Cardiac muscle cell (in vitro differentiated cells and primary cell): ENCODE results near the gene GARIN5A. TPM values are rescaled to one million over a fixed set of nuclear protein-coding genes. Genes with fewer than 3 reads are reported as not detected.

Source experiments
- DNase-seq, 2 donors: peaks; one replicate each; pipeline versions ENCODE4 v3.0.0 to v3.0.0-alpha.2; 2010 to 2017; ENCODE audit warnings: low read depth in 1 of 2, low spot score in 1 of 2
- H3K27ac ChIP-seq: fragments of 200-600 bp; sonication (generic); 2 replicates; pipeline ENCODE4 v1.5.1; 2016
- H3K27me3 ChIP-seq: fragments of 200-600 bp; sonication (generic); 2 replicates; pipeline ENCODE4 v1.6.0; 2016; ENCODE audit warnings: control low read depth
- H3K36me3 ChIP-seq: fragments of 200-600 bp; sonication (generic); 2 replicates; pipeline ENCODE4 v1.5.1; 2016; ENCODE audit warnings: control low read depth
- H3K4me1 ChIP-seq: fragments of 200-600 bp; sonication (generic); 2 replicates; pipeline ENCODE4 v1.8.1; 2017; ENCODE audit warnings: low read depth, mild to moderate bottlenecking, mixed run types
- H3K4me3 ChIP-seq: fragments of 200-600 bp; sonication (generic); 2 replicates; pipeline ENCODE4 v1.5.1; 2016; ENCODE audit warnings: mild to moderate bottlenecking
- H3K9me3 ChIP-seq: fragments of 200-600 bp; sonication (generic); 2 replicates; pipeline ENCODE4 v1.5.1; 2017; ENCODE audit warnings: low read depth, mild to moderate bottlenecking, control low read depth
- polyA plus RNA-seq: library from polyadenylated mRNA; unstranded; fragments of >200 nt; fragmentation: Nextera tagmentation; extraction: Ambion mirVana; gene quantifications from 2 replicates; pipeline ENCODE4 v1.2.1, GENCODE V29; 2016
- total RNA-seq: library from RNA; depleted of rRNA; stranded (reverse); fragments of >200 nt; gene quantifications from 2 replicates; pipeline ENCODE4 v1.2.3, GENCODE V29; 2016
- TF ChIP-seq, protein P1 (sequence below): IDR thresholded peaks from 2 replicates; pipeline ENCODE4 v1.5.1; 2012; ENCODE audit warnings: low read depth, mild to moderate bottlenecking, low read length

The GARIN5A gene
- total and polyA plus RNA-seq, 2 experiments from 2014 or later: 7.7 to 9.3 TPM

DNA sequence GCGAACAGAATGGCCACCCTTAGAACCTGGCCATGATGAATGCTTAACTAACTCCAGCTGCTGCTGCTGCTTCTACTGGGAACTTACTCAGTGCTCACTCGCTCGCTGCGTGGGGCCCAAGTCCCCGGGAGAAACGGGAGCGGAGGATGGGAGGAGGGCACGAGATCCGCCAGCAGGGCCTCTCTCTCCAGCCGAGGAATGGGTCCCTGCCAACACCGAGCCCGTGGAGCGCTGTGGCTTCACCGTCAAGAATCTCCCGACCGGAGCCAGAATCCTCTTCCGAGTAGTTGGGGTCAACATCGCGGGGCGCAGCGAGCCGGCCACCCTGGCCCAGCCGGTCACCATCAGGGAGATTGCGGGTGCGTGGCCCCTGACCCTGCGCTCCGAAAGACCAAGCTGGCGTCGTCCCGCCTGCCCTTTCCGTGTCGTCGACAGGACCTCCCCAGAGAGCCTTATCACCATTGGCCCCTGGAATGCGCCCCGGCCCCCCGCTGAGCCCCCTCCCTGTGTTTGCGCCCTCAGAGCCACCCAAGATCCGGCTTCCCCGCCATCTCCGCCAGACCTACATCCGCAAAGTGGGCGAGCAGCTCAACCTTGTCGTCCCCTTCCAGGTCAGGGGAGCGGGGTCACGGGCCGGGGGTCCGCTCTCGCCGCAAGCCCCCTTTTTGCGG lies 18.1 kb downstream of the GARIN5A start:
- no peak overlapping the region for H3K4me3 ChIP-seq
- H3K27me3 ChIP-seq: no peaks in the 10 kb centered on the region
- H3K9me3 ChIP-seq: no peaks in the 10 kb centered on the region
- no peaks in the 10 kb centered on the region for H3K36me3 ChIP-seq
- peak in 1 of 2 donors; percentile 37 for DNase-seq
- TF ChIP-seq, protein P1, sequence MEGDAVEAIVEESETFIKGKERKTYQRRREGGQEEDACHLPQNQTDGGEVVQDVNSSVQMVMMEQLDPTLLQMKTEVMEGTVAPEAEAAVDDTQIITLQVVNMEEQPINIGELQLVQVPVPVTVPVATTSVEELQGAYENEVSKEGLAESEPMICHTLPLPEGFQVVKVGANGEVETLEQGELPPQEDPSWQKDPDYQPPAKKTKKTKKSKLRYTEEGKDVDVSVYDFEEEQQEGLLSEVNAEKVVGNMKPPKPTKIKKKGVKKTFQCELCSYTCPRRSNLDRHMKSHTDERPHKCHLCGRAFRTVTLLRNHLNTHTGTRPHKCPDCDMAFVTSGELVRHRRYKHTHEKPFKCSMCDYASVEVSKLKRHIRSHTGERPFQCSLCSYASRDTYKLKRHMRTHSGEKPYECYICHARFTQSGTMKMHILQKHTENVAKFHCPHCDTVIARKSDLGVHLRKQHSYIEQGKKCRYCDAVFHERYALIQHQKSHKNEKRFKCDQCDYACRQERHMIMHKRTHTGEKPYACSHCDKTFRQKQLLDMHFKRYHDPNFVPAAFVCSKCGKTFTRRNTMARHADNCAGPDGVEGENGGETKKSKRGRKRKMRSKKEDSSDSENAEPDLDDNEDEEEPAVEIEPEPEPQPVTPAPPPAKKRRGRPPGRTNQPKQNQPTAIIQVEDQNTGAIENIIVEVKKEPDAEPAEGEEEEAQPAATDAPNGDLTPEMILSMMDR: no peak
- H3K4me1 ChIP-seq: no peaks in the 10 kb centered on the region
- H3K27ac ChIP-seq: no peak overlapping the region

DNA sequence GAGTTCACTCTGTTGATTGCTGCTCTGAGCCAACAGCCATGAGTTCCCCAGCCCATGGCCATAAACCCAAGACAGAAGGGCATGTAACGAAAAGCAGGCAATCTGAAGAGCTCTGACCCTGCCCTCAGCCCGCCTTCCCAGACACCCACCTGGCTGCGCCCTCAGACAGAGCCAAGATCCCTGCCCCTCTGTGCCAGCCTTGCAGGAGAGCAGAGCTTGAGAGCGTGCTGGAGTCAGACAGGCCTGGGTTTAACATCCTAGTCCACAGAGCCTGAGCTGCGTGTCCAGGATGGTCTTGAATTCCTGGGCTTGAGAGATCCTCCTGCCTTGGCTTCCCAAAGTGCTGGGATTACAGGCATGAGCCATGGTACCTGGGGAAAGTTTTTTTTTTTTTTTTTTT lies 19.3 kb downstream of the GARIN5A start:
- Histone ChIP-seq H3K4me1 (no peaks in the 10 kb centered on the region), H3K36me3 (no peaks in the 10 kb centered on the region), H3K9me3 (no peaks in the 10 kb centered on the region), H3K27ac (no peak overlapping the region), H3K27me3 (no peaks in the 10 kb centered on the region), H3K4me3 (no peak overlapping the region)
- no peak for DNase-seq
- TF ChIP-seq, protein P1: no peak

DNA sequence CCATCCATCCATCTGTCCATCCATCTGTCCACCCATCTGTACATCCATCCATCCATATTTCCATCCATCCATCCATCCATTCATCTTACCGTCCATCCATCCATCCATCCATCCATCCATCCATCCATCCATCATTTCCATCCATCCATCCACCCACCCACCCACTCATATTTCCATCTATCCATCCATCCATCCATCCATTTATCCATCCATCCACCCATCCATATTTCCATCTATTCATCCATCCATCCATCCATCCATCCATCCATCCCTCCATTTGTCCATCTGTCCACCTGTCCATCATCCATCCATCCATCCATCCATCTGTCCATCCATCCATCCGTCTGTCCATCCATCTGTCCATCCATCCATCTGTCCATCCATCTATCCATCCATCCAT lies 20.7 kb downstream of the GARIN5A start:
- Histone ChIP-seq H3K9me3 (no peaks in the 10 kb centered on the region), H3K4me3 (no peak overlapping the region), H3K36me3 (no peaks in the 10 kb centered on the region), H3K4me1 (no peaks in the 10 kb centered on the region), H3K27ac (no peak overlapping the region), H3K27me3 (no peaks in the 10 kb centered on the region)
- TF ChIP-seq, protein P1: no peak
- DNase-seq: no peak

DNA sequence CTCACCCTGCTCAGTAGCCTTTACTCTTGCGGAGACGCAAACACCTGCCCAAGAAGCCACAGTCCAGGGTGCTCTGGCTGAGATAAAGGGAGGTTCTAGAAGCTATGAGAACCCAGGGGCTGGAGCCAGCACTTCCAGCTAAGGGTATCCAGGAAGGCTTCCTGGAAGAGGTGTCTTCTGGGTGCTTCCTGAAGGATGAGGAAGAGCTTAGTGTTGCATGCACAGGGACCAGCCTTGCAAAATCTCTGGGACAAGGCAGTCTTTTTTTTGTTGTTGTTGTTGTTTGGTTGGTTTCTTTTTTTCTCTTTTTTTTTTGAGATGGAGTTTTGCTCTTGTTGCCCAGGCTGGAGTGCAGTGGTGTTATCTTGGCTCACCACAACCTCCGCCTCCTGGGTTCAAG lies 23.4 kb downstream of the GARIN5A start:
- no peak for DNase-seq
- TF ChIP-seq, protein P1: no peak
- Histone ChIP-seq H3K4me1 (no peaks in the 10 kb centered on the region), H3K27me3 (no peaks in the 10 kb centered on the region), H3K27ac (no peak overlapping the region), H3K36me3 (no peaks in the 10 kb centered on the region), H3K4me3 (no peak overlapping the region), H3K9me3 (no peaks in the 10 kb centered on the region)

DNA sequence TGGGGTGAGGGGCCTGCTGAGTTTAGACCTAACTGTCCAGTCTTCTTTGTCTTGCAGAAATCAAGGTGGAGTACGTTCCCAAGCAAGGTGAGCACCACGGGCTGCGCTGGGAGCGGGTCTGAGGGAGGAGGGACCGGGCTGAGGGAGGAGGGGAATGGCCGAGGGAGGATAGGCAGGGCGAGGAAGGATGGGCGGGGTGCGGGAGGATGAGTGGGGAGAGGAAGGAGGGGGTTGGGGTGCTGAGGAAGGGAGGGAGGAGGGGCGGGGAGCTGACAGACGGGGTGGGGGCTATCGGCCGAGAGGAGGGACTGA lies 25.5 kb downstream of the GARIN5A start:
- DNase-seq: no peak
- Histone ChIP-seq H3K4me1 (no peaks in the 10 kb centered on the region), H3K4me3 (no peak overlapping the region), H3K27ac (no peak overlapping the region), H3K27me3 (no peaks in the 10 kb centered on the region), H3K36me3 (no peaks in the 10 kb centered on the region), H3K9me3 (no peaks in the 10 kb centered on the region)
- TF ChIP-seq, protein P1: no peak
